ENCODE data around the gene TMEM232.

GRCh38 chr5:110460837-110461236, 265.6 kb downstream of the TMEM232 start:
- TF ChIP-seq CTCF (IDR thresholded peaks at IDR 0.05) (no peak), POLR2A (IDR thresholded peaks at IDR 0.05; ENCODE audit: low read depth) (no peak), EP300 (IDR thresholded peaks at IDR 0.05) (no peak)
